GM13976 (cell line): ENCODE results near the gene DUS1L.

Source experiments
- DNase-seq: peaks from one replicate; pipeline ENCODE4 v3.0.0; 2012; ENCODE audit warnings: low spot score
- in situ Hi-C: fragments of 300-500 bp; cut with MboI; formaldehyde crosslinking; loops from one replicate; pipeline ENCODE4 v1.12.0; 2022; ENCODE audit warnings: low sequenced_read_pairs, mixed read lengths, inconsistent platforms; ENCODE audit not compliant: unreplicated experiment
- TF ChIP-seq, protein P1 (sequence below): IDR thresholded peaks from 2 replicates; pipeline ENCODE4 v1.5.1; 2012; ENCODE audit warnings: borderline replicate concordance, mild to moderate bottlenecking; ENCODE audit not compliant: insufficient read depth; ENCODE audit errors: extremely low read depth, missing control alignments, control extremely low read depth

DUS1L gene

DNA sequence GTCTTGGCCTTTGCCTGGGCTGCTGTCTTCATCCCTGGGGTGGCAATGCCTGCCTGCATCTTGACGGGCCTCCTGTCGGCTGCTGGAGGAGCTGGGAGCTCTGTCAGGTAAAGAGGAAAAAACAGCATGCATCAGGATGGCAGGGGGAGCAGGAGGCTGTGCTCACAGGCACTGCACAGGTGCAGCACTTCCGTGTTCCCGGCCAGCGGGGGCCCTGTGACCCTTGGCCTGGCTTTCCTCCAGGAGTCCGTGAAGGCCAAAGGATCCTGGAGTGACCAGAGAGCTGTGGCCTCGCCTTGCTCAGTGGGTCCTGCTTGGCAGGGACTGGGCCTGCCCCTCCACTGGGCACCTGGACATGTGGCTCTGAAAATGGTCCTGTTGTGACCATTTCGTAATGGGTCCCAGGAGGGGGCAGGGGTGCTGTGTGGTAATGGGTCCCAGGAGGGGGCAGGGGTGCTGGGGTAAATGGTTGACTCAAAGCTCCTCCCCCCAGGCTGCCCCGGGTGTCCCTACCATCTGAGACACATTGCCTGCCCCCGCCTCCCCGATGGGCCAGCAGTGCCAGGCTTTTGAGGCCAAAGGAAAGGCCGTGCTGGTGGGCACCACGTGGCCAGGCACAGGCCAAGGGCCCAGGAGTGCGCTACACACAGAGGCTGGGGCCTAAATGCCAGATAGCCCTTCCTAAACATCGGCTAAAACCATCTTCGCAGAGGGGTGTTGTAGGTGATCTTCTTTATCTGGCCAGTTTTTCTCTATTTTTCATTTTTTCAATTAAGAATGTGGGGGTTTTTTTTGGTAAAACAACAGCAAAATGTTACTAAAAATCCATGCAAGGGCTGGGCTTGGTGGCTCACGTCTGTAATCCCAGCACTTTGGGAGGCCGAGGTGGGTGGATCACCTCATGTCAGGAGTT is 36.4 kb upstream of the DUS1L start:
- TF ChIP-seq, protein P1, sequence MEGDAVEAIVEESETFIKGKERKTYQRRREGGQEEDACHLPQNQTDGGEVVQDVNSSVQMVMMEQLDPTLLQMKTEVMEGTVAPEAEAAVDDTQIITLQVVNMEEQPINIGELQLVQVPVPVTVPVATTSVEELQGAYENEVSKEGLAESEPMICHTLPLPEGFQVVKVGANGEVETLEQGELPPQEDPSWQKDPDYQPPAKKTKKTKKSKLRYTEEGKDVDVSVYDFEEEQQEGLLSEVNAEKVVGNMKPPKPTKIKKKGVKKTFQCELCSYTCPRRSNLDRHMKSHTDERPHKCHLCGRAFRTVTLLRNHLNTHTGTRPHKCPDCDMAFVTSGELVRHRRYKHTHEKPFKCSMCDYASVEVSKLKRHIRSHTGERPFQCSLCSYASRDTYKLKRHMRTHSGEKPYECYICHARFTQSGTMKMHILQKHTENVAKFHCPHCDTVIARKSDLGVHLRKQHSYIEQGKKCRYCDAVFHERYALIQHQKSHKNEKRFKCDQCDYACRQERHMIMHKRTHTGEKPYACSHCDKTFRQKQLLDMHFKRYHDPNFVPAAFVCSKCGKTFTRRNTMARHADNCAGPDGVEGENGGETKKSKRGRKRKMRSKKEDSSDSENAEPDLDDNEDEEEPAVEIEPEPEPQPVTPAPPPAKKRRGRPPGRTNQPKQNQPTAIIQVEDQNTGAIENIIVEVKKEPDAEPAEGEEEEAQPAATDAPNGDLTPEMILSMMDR = no peak
- no peak for DNase-seq
- in situ Hi-C loops = no loop called here

DNA sequence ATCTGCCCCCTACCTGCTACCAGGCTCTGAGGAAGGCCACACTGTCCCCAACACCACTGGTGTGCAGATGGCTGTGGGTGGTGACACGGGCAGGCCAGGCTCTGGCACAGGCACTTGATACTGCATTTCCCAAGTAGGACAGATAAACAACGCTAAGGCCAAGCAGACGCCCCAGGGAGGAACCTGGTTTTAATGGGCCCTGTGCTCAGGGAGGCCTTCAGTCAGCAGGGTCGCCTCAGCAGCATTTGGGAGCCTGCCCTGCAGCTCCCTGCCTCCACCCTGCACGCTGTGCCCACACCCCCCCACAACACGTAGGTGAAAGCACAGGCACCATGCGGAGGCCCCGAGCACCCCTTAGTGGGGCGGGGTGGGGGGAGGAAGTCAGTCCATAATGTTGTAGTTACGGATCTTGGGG is 35.7 kb upstream of the DUS1L start:
- DNase-seq = no peak

DNA sequence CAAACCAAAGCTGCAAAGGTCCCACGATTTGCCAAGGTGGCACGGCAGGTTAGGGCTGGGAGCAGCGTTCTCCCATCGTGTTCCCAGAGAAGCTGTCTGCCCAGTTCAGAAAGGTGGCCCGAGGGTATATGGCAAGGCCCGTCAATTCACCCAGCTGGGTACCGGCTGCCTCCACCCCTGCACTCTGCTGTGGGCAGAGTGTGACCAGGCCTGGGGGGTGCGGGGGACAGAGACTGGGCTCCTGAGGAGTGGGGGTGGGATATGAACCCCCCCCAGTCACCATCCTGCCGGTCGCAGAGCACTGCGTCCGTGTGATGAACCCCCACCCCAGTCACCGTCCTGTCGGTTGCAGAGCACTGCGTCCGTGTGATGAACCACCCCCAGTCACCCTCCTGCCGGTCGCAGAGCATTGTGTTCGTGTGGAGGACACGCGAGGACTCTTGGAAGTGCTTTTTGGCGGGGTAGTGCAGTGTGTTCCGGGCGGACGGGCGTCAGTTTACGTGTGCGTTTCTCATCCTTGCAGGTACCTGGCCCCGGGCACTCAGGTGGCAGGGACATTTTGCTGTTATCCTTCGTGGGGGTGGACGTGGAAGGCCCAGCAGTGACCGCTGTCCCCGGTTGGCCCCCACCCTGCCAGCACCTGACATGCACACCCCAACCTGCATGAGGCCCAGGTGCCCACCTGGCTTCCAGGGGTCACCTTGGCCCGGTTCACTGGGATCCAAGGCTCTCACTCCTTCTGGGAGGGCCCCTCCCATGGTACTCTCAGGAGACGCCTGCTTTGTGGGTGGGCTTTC is 35.1 kb upstream of the DUS1L start:
- DNase-seq = no peak
- TF ChIP-seq, protein P1 = no peak
- in situ Hi-C loops = no loop called here

More for the DNA sequence above, 35.7 kb upstream of the DUS1L start:
- TF ChIP-seq, protein P1 = no peak
- in situ Hi-C loops = no loop called here

DNA sequence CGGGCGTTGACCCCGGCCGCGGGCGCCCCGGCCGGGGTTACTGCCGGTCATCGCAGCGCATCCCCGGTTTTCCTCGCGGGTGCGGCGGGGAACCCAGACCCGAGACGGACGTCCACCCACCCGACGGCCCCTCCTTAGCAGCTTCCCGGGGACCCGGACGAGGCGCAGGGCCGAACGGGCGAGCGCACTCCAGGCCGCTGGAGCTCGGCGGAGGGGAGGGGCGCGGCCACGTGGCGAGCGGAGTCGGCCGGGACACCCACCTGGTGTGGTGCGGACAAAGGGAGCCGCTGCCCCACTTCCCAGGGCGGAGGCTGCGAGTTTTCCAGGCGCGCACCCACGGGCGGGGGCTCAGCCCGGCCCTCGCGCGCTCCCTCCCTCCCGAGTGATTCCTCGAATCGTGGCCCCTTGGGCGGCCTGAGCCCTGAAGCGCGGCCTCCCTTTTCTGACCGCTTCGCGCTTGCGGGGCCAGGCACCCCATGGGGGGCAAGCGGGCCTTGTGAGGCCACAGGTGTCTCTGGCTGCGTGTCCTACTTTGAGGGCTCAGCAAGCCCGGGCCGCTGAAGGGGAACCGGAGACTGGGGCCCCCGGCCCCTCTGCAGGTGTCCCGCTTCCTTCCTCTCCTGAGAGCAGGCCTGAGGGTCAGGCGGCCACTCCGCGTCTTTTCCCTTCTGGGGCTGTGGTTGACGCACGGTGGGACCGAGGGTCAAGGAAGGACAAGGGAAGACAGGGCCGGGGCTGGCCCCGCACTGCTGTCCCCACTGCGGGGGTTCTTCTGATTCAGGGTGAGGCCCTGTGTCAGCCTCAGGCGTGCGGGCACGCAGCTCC is 33.5 kb upstream of the DUS1L start:
- in situ Hi-C loops = no loop called here
- no peak for DNase-seq
- TF ChIP-seq, protein P1 = no peak

DNA sequence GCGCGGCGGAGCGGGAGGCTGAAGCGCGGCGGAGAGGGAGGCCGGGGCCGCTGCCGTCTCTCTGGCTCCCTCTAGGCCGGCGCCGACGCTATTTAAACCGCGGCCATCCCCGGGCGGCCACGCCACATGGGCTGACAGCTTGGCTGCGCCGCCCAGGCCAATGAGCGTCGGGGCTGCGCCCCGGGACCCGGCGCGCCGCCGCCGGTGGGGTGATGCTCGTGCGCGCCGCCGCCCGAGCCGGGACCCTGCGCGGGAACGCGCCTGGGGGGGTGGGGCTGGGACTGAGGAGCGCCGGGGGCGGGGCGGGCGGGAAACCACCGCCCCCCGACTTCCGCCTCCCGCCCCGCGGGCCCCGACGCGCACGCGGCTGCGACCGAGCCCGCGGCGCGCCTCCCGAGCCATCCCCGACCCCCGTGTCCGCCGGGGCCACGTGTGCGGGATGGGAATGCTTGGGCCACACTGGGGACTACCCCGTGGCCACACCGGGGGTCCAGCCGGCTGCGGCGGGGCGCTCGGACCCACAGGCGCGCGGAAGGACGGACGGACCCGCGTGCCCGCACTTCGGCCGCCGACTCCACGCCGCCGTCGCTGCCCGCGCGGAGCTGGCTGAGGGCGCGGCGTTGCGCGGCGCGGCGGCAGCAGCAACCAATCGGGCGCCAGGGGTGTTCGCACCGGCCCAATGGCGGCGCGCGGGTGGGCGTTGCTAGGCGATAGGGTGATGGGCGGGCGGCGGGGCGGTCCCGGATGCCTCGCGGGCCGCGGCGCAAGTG is 32.8 kb upstream of the DUS1L start, which contains the start of gene FASN:
FASN (minus strand) TSS at position 68 of the 770 bp plus-strand sequence. CDS start 1,791 bp downstream, outside the sequence.
- in situ Hi-C loops = no loop called here
- TF ChIP-seq, protein P1 = peak; percentile 64
- peak; percentile 100 for DNase-seq
